Measurements from ENCODE around the gene CCNY. TPM values are rescaled to one million over a fixed set of nuclear protein-coding genes. Genes with fewer than 3 reads are reported as not detected.

The CCNY gene
- total and polyA plus RNA-seq, 2 of the 4 experiments (the other 2 are of a cell fraction) = 38.0 to 131 TPM

GRCh38 chr10:35379226-35380137 is 43.2 kb downstream of the CCNY start:
- Histone ChIP-seq H3K14ac (replicated peaks; ENCODE audit: low read depth, low read length) (peak overlapping the region; percentile 68), H3K9me1 (ENCODE audit: insufficient read depth, low read length) (peaks cover 31% of the 10 kb centered on the region), H3K4me1 (ENCODE audit: control insufficient read depth, insufficient read depth, low read length) (peaks cover 11% of the 10 kb centered on the region), H2AK9ac (replicated peaks; ENCODE audit: low read depth, low read length, poor library complexity) (no peak overlapping the region), H2BK5ac (ENCODE audit: low read depth, low read length, poor library complexity, severe bottlenecking) (peak overlapping the region; percentile 3), H2AFZ (replicated peaks; ENCODE audit: low read length, poor library complexity) (no peak overlapping the region), H3K4me3 (ENCODE audit: insufficient read depth, low read depth, low read length) (no peak overlapping the region), H3K4ac (ENCODE audit: low read depth, low read length) (no peak overlapping the region; the same call in 1 of the 2 replicates), H3K9me3 (ENCODE audit: control insufficient read depth, insufficient read depth, low read length) (no peaks in the 10 kb centered on the region), H2BK20ac (ENCODE audit: low read depth, low read length) (no peak overlapping the region), H3K9ac (ENCODE audit: low read depth, low read length) (0 out of 2 replicates have a peak overlapping the region, but pooled peaks have one; percentile 12), H3K23ac (ENCODE audit: low read depth, low read length) (peak overlapping the region; percentile 75), H3K27me3 (ENCODE audit: control insufficient read depth, insufficient read depth, low read length) (no peaks in the 10 kb centered on the region), H4K5ac (ENCODE audit: low read depth, low read length) (no peak overlapping the region), H2AK5ac (ENCODE audit: low read depth, low read length) (no peak overlapping the region; the same call in 1 of the 2 replicates), H3K79me1 (ENCODE audit: low read depth in 1 of 2, low read length in 2 of 2) (peaks cover 51 to 85% of the 10 kb centered on the region in 2 experiments), H2BK15ac (ENCODE audit: low read depth, low read length) (no peak overlapping the region; the same call in 2 of the 3 replicates), H4K20me1 (ENCODE audit: insufficient read depth, low read length) (peaks cover 69% of the 10 kb centered on the region), H4K91ac (ENCODE audit: insufficient read depth, low read depth, low read length) (no peak overlapping the region; the same call in 1 of the 2 replicates), H3K27ac (ENCODE audit: insufficient read depth, low read length) (no peak overlapping the region), H3K36me3 (ENCODE audit: control insufficient read depth, insufficient read depth, low read length) (no peaks in the 10 kb centered on the region), H3K18ac (ENCODE audit: low read depth, low read length) (no peak overlapping the region), H4K8ac (ENCODE audit: low read depth in 2 of 2, low read length in 2 of 2) (peak overlapping the region in 1 of 2 experiments; percentile 11; a peak in 1 of 4 replicates), H3K56ac (ENCODE audit: extremely low read depth, insufficient read depth, low read length) (no peak overlapping the region), H3K4me2 (ENCODE audit: low read depth, low read length) (peak overlapping the region; percentile 26; the same call in 1 of the 2 replicates), H2BK120ac (ENCODE audit: low read depth, low read length) (no peak overlapping the region)
- POLR2A ChIA-PET (ENCODE audit: unreplicated experiment) = no interaction called here
- dilution Hi-C loops (cut with HindIII; ENCODE audit: low sequenced_read_pairs, unreplicated experiment) = no loop called here
- TF ChIP-seq POLR2A (IDR thresholded peaks at IDR 0.05; ENCODE audit: low read depth, low read length) (no peak), RAD21 (IDR thresholded peaks at IDR 0.05; ENCODE audit: low read length) (peak; percentile 13; the same call in 1 of the 2 replicates)
- DNase-seq = peak; percentile 88
- no TSS peak for BruUV-seq (replicated peaks)
- ATAC-seq (ENCODE audit: low read depth) = peak; percentile 62
- WGBS, 2 experiments (ENCODE audit: extremely low coverage in 2 of 2, insufficient read length in 1 of 2) = 51% methylated on average over 5 of the region's 11 CpGs; no CpG with 5 or more reads in 1 of the 2 experiments
- in situ Hi-C loops (cut with MboI; ENCODE audit: low sequenced_read_pairs) = no loop called here
- intact Hi-C loops (cut with micrococcal nuclease) = no loop called here
- CTCF ChIA-PET = no interaction called here
